Activated T-helper 1 cell treated with Interleukin-2 at 50 U/mL for 16 hours (primary cell): ENCODE data around the gene JMJD1C.

Experiments
- DNase-seq: peaks from one replicate; pipeline ENCODE4 v3.0.0-alpha.2; 2020; ENCODE audit warnings: low read depth

The JMJD1C gene

DNA sequence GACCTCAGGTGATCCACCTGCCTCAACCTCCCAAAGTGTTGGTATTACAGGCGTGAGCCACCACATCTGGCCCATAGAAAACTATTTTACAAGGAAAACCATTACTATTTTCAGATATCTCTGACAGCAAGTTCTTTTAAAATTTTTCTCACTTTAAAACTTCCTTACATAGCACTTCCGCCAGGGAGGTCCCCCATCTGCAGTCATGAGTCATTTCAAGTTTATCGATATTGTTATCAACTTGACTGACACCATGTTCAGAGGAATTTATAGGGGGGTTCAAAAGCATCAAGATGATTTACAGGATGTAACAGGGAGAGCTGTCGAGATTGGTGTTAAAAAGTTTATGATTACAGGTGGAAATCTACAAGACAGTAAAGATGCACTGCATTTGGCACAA is 243.8 kb downstream of the JMJD1C start:
- DNase-seq: no peak

DNA sequence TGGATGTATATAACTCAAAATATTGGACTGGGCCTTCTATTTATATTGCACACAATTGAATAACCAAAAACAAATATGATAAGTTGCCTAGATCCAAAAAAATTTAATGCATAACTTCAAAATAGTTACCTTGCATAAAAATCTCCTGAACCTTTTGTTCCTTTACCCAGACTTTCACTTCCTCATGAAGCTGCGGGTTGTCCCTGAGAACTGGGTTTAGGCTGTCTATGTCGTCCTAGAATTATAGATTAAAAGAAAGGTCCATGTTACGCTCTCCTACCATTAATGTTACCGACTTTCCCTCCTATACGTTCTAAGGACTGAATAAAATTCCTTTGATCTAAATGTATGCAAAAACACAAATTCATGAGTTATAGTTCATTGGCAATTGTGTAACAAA is 246.0 kb downstream of the JMJD1C start:
- no peak for DNase-seq

DNA sequence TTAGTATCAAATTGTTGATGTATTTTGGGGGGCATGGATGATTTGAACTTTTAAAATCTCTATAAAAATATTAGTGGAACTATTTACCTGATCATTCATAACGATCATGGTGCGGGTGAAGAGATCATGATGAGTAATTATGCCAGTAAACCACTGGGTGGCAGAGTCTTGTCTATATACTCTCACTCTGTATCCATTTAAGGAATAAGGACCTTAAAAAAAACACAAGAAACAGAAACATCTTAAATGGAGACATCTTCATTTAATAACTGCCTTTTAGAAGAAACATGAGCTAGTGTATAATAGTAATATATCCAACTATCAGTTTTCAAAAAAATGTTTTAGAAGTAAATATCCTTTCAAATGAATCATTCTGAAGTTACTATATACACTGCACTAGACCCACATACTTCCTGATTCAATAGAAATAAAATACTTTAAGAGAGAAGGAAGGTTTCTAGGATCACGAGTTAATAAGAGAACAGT is 248.6 kb downstream of the JMJD1C start:
- no peak for DNase-seq

GRCh38 chr10:63214571-63214970 is 251.2 kb downstream of the JMJD1C start:
- DNase-seq: no peak

GRCh38 chr10:63213489-63213888 is 252.3 kb downstream of the JMJD1C start:
- DNase-seq: no peak

GRCh38 chr10:63210611-63211196 is 255.1 kb downstream of the JMJD1C start:
- DNase-seq: no peak

- DNase-seq: no peak
These were observed 256.1 kb downstream of the JMJD1C start for GRCh38 chr10:63209705-63210104.

GRCh38 chr10:63208986-63209385 is 256.8 kb downstream of the JMJD1C start:
- DNase-seq: no peak

- no peak for DNase-seq
These were observed 258.6 kb downstream of the JMJD1C start for GRCh38 chr10:63206997-63207811.

DNA sequence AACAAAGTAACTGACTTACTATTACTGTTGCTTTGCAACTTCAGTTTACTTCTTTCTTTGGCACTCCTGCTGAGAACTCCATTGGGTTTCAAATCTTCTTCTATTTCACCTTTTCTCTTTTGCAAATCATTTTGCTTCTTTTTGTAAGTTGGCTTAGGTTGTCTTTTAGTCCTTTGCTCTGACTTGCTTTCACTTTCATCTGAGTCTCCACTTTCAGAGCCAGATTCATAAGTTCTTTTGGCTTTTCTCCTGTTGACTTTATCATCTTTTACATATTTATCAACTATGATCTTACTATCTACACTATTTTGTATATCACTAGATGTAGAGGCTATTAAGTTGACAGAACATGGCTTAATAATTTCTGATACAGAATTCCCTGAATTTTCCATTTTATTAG is 259.2 kb downstream of the JMJD1C start:
- DNase-seq: no peak

DNA sequence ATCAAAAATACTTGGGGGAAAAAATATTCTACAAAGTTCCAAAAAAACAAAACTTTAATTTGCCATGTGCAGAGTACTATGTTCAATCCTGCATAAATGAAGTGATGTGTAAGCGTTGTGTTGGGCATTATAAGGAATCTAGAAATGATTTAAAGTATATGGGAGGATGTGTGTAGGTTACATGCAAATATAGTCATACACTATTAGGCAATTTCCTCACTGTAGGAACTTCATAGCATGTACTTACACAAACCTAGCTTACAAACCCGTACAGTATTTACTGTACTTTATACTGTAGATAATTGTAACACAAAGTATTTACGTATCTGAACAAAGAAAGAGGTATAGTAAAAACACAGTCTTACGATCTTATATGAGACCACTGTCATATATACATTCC is 260.4 kb downstream of the JMJD1C start:
- no peak for DNase-seq

- DNase-seq: no peak
These were observed 260.9 kb downstream of the JMJD1C start for GRCh38 chr10:63204667-63205391.

- DNase-seq: no peak
These were observed 264.7 kb downstream of the JMJD1C start for GRCh38 chr10:63201118-63201517.

- DNase-seq: no peak
These were observed 265.3 kb downstream of the JMJD1C start for GRCh38 chr10:63200431-63200830.

GRCh38 chr10:63199716-63200115 is 266.1 kb downstream of the JMJD1C start:
- DNase-seq: no peak

- DNase-seq: no peak
These were observed 268.3 kb downstream of the JMJD1C start for GRCh38 chr10:63197344-63198092.

DNA sequence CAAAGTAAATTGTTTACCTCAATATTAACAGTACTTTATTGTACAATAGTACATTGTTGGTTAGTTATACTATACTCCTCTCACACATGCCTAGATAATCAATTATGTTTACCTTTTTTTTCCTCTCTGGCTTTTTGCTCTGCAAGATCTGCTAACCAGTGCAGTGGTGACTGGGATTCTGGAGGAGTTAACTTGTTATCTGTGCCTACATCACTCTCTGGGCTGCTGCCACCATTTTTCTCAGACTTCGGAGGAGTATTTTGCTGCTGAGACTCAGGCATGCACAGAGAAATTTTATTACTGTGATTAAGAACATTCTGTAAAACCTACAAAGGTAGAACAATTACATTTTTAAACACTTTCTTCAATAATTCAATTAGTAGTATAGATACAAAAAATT is 273.0 kb downstream of the JMJD1C start:
- no peak for DNase-seq

DNA sequence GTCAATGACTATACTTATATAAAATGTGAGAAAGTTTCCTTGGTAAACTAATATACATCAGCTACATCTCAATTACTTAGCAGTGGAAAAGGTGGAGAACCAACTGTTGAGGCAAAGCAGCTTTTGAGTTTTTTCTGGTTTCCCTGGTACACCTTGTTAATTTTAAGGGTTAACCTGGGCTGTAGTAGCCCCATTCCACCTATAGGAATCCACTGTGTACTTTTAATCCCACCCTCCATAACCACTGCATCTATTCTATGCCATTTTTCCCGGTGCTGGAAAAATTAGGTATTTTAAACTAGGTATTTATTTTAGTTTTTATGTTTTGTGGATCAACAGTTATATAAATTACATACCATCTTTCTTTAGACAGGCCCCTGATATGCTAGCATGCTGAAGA is 290.2 kb downstream of the JMJD1C start:
- no peak for DNase-seq

- DNase-seq: no peak
These were observed 292.1 kb downstream of the JMJD1C start for GRCh38 chr10:63173468-63174232.

DNA sequence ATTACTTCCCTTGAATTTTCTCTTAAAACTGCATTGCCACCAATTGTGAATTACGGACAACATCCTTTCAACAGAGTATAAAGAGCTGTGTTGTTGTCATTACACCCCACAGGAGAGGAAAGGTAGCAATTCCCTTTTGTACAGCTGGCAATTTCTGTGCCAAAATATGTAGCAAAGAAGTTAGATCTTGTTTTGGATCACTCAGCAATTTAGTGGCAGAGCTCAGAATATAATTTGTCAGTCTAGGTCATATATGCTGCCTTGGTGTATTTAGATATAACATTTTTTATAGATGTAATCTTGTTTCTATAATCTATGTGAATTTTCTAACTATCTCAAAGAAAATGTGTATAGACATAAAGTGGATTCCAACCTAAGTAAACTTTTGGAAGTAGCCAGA is 293.9 kb downstream of the JMJD1C start:
- no peak for DNase-seq

DNA sequence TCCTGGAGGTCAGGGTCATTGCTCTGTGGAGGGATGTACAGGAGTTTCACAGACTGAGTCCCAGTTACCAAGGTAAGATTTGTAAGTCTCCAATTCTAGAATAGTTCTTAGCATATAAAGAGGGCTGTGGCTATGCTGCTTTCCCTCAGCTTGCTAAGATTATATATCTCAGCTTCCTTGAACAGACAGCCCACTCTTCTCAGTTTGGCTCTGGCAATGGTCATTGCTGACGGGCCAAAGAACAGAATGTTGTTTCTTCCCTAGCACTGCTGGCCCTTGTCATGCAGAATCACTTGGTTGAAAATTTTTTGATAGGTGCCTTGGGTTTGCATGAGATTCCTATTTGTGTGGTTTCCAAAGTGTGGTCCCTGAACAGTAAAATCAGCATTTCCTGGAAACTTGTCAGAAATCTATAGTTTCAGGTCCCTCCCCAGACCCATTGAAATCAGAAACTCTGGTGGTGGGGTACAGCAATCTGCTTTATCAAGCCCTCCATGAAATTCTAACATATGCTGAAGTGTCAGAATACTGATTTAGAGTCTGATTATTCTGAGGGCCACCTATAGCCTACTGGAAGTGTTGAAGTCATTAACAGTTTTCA is 294.4 kb downstream of the JMJD1C start:
- no peak for DNase-seq
